Ishikawa (cell line): ENCODE measurements around the gene NSL1.

Experiments used
- CEBPB ChIP-seq: IDR thresholded peaks from 2 replicates; pipeline ENCODE4 v1.6.1; 2012
- CREB1 ChIP-seq: IDR thresholded peaks from 2 replicates; pipeline ENCODE4 v1.6.1; 2012; ENCODE audit warnings: low read depth
- EGR1 ChIP-seq: IDR thresholded peaks from 2 replicates; pipeline ENCODE4 v1.6.1; 2012
- EP300 ChIP-seq: IDR thresholded peaks from 2 replicates; pipeline ENCODE4 v1.6.1; 2012; ENCODE audit warnings: borderline replicate concordance
- FOXM1 ChIP-seq: IDR thresholded peaks from 2 replicates; pipeline ENCODE4 v1.6.1; 2012; ENCODE audit warnings: low read depth, borderline replicate concordance
- MAX ChIP-seq: IDR thresholded peaks from 2 replicates; pipeline ENCODE4 v1.6.1; 2012
- NFIC ChIP-seq: IDR thresholded peaks from 2 replicates; pipeline ENCODE4 v1.6.1; 2012
- RAD21 ChIP-seq: IDR thresholded peaks from 2 replicates; pipeline ENCODE4 v1.6.1; 2012; ENCODE audit warnings: low read depth
- TAF1 ChIP-seq: IDR thresholded peaks from 2 replicates; pipeline ENCODE4 v1.6.1; 2012; ENCODE audit warnings: low read depth, mild to moderate bottlenecking
- TCF12 ChIP-seq: IDR thresholded peaks from 2 replicates; pipeline ENCODE4 v1.6.1; 2012; ENCODE audit warnings: low read depth
- TEAD4 ChIP-seq: IDR thresholded peaks from 2 replicates; pipeline ENCODE4 v1.6.1; 2012
- YY1 ChIP-seq: IDR thresholded peaks from 2 replicates; pipeline ENCODE4 v1.6.1; 2012; ENCODE audit warnings: low read depth
- ZBTB7A ChIP-seq: IDR thresholded peaks from 2 replicates; pipeline ENCODE4 v1.6.1; 2012; ENCODE audit warnings: low read depth
- TF ChIP-seq, protein P1 (sequence below): IDR thresholded peaks from 2 replicates; pipeline ENCODE4 v1.6.1; 2012; ENCODE audit warnings: low read depth, mild to moderate bottlenecking

NSL1 gene

DNA sequence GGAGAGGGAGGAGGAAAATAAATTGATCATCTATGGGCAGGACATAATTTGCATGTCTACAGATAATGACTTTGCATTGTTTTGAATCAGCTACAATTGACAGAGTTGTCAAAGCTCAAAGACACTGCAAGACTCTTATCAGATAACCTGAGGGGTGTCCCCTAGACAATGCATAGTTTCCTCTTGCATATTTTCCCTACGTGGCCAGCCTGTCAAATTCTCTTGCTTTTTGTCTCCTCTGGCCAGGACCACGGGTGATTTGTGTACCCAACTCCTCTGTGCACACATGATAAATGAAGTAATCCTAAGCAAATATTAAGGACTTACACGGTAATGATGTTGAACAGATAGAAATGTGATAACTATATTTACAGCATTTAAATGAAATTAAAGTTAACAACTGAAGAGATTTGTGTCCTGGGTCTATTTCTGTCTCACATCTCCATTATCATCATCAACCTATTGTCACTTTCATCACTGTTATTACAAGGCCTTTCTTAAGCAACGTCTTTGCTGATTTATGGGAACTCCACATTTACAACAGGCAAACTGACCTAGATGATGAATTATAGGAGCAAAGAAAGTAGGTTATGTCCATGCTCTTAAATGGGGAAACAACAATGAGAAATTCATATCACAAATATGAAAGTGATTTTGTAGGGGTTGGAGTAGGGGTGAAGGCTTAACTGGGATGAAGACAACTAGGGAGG lies 110.7 kb downstream of the NSL1 start:
- no peak for TF ChIP-seq TAF1
- TF ChIP-seq ZBTB7A: no peak
- TF ChIP-seq FOXM1: no peak
- no peak for TF ChIP-seq CEBPB
- no peak for TF ChIP-seq CREB1
- TF ChIP-seq, protein P1, sequence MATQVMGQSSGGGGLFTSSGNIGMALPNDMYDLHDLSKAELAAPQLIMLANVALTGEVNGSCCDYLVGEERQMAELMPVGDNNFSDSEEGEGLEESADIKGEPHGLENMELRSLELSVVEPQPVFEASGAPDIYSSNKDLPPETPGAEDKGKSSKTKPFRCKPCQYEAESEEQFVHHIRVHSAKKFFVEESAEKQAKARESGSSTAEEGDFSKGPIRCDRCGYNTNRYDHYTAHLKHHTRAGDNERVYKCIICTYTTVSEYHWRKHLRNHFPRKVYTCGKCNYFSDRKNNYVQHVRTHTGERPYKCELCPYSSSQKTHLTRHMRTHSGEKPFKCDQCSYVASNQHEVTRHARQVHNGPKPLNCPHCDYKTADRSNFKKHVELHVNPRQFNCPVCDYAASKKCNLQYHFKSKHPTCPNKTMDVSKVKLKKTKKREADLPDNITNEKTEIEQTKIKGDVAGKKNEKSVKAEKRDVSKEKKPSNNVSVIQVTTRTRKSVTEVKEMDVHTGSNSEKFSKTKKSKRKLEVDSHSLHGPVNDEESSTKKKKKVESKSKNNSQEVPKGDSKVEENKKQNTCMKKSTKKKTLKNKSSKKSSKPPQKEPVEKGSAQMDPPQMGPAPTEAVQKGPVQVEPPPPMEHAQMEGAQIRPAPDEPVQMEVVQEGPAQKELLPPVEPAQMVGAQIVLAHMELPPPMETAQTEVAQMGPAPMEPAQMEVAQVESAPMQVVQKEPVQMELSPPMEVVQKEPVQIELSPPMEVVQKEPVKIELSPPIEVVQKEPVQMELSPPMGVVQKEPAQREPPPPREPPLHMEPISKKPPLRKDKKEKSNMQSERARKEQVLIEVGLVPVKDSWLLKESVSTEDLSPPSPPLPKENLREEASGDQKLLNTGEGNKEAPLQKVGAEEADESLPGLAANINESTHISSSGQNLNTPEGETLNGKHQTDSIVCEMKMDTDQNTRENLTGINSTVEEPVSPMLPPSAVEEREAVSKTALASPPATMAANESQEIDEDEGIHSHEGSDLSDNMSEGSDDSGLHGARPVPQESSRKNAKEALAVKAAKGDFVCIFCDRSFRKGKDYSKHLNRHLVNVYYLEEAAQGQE: no peak
- TF ChIP-seq TCF12: no peak
- TF ChIP-seq YY1: no peak
- no peak for TF ChIP-seq RAD21
- TF ChIP-seq NFIC: no peak
- no peak for TF ChIP-seq TEAD4

DNA sequence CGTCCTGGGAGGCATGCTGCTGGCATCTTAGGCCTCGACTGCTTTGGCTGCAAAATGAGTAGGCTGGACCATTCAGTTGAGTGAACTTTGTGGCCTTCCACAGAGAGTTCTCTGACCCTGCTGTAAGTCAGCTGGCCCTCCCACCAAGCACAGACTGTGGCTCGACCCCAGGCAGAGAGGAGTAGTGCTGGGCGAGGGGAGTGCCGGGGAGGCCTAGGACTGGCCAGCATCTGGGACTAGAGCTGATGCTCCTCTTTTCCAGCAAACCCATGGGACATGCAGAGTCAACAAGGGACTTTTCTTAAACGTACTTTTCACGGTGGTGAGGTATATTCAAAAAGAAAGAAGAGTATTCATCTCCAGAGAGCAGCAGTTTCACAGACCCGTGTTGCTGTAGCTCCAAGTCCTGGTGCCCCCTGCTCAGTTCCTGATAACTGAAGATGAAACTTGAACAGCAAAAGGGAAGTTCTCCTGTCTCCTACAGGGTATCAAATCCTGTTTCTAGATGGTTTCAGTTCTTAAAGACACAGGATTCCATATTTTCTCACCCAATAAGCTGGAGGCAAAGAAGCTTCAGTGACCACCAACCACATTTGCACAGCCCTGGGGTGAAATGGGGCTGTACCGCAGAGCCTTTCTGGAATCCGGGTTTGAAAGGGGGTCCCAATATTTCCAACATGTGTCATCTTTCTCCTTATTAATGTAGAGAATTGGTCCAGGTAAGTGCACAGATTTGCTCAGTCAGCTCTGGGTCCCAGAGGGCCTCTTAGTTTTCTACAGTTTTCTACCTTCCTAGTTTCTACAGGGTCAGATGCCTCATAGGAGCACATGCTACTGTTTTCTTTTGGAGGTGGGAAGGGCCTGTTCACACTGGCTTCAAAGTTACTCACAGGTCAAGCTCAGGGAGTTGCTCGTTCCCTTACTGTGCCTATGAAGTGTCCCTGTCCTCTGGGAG lies 112.8 kb downstream of the NSL1 start:
- TF ChIP-seq NFIC: no peak
- TF ChIP-seq FOXM1: no peak
- TF ChIP-seq TCF12: no peak
- TF ChIP-seq TAF1: no peak
- no peak for TF ChIP-seq TEAD4
- TF ChIP-seq CREB1: no peak
- no peak for TF ChIP-seq YY1
- TF ChIP-seq CEBPB: no peak

GRCh38 chr1:212677573-212677972 lies 114.0 kb downstream of the NSL1 start:
- no peak for TF ChIP-seq CEBPB
- no peak for TF ChIP-seq CREB1
- TF ChIP-seq ZBTB7A: no peak
- TF ChIP-seq NFIC: no peak
- TF ChIP-seq TAF1: no peak
- TF ChIP-seq MAX: no peak
- TF ChIP-seq RAD21: no peak
- TF ChIP-seq, protein P1: no peak
- TF ChIP-seq EP300: no peak

DNA sequence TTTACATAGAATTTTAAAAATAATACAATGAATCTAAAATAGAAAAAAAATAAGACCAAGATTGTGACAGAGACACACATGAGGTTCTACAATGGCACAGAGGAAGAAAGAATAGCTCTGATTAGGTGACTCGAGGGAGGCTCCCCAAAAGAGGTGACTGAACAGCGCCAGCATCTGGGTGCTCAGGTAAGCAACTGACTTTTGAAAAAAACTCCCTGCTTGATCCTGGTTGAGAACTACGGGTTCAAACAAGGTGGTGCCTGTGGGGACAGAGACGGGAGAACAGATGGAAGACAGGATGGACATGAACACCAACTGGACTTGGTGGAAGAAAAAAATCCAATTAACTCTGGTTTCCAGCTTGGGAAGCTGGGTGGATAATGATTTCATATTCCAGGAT lies 114.4 kb downstream of the NSL1 start:
- TF ChIP-seq EP300: no peak
- no peak for TF ChIP-seq NFIC
- TF ChIP-seq EGR1: no peak
- no peak for TF ChIP-seq MAX
- TF ChIP-seq TEAD4: no peak
- no peak for TF ChIP-seq FOXM1
- no peak for TF ChIP-seq TAF1
- TF ChIP-seq RAD21: no peak
- TF ChIP-seq, protein P1: no peak
